NCI-H748 treated with DMSO at 0.1 percent for 48 hours (cell line): ENCODE measurements around the gene SPTSSB.

Experiments used
- DNase-seq: peaks from one replicate; lab custom pipeline; 2025; lab: John Stamatoyannopoulos, UW

The SPTSSB gene, protein sequence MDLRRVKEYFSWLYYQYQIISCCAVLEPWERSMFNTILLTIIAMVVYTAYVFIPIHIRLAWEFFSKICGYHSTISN

DNA sequence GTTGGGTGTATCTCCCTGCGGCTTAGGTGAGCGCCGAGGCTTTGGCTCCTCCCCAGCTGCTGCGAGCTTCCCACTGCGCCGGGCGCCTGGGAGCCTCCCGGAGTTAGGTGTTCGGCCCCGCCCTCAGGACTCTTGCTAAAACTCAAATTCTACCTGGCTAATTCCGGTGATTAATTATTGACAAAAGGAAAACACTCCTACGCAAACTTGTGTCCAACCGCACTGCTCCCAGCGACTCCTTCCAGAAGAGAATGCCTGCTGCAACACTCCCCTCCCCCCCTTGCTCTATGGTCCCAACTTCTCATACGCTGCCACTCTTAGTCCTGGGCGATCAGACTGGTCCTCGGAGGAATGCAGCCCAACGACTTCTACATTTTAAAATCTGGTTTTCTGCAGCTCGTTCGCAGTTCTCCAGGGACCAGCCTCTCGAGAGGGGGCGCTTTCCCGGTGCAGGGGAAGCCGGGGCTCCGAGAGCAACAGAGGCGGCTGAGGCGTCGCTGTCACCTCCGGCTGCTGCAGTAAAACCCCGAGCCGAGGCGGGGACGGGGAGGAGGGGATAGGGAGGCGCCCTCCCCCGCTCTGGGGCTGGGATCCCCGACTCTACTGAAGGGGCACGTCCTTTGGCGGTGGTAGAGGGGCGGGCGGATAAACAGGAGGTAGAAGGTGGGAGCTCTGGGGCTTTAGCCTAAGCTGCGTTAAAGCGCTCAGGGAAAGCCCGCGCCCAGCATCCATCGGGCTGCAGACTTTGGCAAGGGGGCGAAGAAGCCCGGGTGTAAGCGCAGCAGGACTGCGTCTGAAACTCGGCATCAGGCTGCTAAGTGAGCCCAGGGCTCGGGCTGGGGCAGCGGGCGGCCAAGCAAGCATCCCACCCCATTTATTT is at the start of gene SPTSSB:
Gene SPTSSB, minus strand, starts transcription at position 77 of the 880 bp plus-strand sequence. CDS start 25,194 bp downstream, outside the sequence.
- peak; percentile 73 for DNase-seq

DNA sequence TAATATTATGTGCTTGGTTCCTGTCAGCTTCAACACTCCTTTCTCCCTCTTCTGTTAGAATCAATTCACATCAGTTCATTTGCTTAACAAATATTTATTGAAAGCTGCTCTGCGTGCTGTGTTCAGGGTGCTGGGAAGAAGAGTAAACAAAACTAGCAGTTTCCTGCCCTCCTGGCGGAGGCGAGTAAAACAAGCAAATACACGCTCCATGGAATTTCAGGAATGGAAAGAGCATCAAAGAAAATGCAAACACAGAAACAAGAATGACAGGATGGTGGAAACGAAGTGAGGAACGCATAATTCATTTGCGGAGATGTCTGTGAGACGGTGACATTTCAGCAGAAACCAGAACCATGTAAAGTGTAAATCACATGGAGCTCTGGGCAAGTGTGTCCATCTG is 49.4 kb upstream of the SPTSSB start:
- DNase-seq: peak; percentile 76

DNA sequence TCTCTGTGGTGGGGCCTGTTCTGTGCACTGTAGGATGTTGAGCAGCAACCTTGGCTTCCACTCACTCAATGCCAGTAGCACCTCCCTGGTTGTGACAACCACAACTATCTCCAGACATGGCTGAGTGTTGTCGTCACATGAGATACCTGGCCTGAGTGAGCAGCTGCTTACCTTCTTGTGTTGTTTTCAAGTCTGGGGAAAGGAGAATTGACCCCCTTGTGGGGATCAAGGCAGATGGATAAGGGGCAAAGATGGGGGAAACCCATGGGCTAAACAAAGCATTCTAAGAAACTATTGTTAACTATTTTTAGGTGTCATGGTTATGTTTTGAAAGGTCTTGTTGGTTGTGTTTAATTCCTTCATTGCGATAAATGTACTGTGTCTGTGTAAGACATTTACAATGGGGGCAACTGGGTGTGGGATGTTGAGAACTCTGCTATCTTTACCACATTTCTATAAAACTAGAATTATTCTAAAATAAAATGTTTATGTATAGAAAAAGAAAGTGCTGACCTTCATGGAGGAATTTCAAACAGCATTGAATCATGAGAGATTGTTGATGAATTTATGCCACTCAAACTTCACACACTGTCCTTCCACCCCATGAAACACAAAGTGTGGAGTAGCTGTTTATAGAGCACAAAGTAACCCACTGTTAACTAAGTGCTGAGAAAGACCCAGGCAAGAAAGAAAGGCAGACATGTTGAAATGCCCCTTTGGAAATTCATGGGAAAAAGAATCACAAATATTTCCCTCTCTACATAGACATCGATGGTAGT is 48.4 kb upstream of the SPTSSB start:
- DNase-seq: no peak

DNA sequence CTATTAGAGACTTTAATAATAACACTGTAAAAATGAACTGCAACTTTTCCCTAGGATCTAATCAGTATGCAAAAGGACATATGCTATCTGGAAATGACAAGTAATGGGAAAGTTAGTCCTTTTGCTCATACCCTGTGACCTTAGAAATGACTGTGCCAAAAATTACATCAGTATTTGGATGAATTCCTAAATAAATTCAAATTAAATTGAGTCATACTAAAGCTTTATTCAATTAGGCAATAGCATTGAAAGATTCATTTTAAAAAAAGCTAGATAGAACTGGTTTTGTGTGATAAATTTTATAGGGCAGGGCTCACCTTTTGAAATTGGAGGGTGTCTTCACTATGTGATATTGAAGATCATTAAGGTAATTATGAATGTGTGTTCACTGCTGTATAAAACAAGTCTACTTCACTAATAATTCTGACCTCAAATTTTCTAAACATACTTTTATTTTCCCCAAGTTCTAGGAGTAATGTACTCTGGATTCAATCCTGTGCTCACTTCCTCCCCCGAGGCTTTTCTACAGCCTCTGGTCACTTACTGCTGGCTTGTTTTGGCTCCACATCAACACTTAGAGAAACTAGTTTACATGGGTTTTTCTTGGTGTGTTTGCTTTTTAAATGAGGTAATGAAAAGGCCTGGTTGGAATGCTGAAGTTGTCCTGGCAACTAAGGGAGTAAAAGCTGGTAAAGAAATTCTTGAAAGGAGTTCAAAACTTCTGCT is 44.4 kb upstream of the SPTSSB start:
- DNase-seq: no peak

DNA sequence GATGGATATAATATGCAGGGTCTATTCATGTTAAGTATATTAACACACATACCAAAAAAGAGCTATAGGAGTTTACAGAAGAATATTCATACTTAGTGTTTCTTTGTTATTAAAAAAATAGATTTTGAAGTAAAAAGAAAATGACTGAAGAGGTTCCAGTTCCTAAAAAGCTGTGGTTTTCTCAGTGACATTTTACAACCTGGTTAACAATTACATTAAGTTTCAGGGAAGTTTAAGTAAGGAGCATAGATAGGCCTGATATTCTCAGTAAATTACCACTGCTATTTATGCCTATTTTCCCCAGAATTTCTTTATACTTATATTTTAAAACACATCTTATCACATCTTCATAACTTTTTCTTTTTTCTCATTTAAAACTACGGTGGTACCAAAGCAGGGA is 43.6 kb upstream of the SPTSSB start:
- DNase-seq: no peak

DNA sequence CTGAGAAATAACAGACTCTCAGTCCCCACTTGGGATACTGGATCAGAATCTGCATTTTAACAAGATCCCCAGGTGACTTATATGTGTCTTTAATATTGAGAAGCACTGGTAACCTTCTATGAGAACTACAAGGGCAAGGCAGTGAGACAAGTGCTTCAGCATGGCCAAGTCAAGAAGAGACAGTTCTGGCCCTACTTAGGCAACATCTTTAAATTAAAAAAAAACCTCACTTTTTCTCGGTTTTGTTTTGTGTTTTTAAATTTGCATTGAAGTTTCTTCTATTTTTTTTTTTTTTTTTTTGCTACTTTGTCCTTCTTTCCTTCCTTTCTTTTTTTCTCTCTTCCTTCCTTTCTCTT is 42.5 kb upstream of the SPTSSB start:
- no peak for DNase-seq

DNA sequence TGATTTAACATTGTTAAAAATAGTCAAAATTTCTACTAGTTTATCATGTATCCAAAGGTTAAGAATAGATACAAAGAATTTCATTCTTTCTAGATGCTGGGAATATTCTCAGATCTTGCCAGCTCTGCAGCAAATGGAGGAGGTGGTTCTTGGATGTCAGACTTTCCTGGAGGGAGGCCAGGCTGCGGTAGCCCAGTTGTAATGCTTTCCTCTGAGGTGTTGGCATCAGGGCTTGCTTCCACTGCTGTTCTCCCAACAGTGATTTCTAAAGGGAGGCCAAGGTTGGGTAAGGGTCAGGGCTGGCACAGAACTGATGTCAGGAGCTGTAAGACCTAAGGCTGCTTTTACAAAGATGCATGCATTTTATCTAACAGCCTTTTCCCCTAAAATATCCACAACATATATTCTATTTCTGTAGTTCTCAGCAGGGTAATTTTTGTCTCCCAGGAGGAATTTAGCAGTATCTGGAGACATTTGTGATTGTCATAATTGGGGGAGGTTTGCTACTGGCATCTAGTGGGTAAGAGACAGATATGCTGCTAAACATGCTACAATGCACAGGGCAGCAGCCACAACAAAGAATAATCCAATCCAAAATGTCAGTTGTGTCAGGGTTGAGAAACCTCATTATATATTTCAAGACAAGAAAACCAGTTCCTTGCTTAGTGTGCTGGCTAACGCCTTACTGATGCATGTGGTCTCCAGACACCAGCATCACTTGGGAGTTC is 42.0 kb upstream of the SPTSSB start:
- DNase-seq: no peak

DNA sequence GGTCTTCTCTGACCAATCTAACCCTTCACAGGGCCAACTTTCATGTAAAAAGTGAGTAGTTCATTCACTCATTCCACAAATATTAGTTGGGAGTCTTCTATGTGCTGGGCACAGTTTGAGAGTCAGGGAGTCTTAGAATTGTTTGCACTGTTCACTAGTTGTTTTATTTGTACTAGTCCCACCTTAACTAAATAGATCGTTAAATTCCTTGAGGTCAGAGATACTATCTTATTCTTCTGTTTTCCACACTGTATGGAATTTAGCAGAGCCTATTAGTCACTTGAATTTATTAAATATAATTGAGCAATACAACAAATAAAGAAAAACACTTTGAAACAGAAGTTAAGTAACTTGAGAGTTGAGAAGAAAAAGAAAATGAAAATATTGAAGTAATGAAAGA is 40.8 kb upstream of the SPTSSB start:
- DNase-seq: no peak

DNA sequence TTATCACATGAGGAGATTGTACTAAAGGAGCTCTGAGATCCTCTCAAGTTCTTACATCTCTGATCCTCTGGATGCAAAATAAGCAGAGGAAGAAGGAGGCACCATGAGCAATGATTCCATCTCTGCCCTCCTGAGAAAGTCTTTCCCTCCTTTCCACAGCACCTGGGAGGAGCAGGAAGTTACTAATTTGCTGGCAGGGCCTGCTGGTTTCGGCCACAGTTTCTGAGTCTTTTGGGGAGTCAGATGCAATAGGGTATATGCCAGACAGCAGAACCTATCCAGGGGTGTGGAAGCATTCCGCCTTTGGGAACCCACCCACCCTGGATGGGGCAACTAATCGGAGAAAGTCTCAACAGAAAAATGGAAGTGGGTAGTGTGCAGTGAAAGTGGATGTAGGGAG is 38.5 kb upstream of the SPTSSB start:
- no peak for DNase-seq

DNA sequence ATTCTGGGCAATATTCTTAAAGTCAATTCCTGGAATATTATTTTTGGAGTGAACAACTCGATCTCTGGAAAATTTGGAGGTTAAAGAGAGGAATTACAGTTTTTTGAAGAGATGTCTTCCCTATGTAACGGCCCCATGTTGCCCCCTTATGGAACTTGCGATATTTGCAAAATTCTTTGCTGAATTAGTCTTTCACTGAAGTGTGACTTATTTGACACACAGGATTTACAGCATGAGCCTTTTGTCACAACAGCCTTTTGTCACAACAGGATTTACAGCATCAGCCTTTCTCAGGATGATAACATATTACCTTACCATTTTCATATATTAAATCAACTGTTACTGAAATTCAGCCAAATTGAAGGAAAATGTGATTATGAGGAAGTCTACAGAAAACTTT is 37.8 kb upstream of the SPTSSB start:
- DNase-seq: peak; percentile 35

DNA sequence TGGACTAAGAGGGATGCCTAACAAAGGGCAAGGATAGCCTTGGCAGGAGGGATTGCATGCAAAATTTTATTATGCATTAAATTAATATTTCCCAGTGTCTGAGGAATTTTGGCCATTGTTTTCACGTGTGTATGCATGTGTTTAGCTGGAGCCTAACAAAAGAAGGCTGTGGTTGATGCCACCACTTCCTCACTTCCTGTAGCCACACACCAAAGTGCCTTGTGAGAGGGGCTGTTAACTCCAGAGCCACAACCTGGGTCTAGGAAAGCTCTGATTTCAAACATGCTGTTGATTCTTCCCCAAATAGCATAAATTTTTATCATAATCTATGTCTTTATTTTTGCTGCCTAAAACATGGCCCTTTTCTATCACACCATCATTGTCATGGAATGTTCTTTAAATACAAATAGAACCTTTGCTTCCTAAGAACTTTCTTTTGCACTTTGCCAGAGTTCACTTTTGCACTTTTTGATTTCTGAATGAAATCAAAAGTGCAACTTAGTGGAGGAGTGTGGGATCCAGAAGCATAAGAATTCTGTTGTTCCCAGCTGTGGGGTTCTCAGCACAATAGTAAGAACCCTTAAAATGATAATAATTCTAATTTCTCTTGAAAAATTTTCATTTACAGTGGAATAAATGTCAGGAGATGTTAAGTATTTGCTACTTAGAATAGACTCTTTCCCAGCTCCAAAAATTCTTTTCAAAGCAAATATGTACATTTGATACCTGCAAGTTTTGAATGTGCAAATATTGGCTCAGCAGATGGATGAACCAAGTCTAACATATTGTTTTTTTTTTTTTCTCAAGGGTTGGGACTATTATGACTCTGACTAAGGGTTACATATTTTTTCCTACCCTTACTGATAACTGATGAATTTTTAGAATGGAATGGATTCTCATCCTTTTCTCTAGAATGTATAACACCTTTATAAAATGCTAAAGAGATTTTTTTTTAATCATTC is 35.6 kb upstream of the SPTSSB start:
- no peak for DNase-seq

DNA sequence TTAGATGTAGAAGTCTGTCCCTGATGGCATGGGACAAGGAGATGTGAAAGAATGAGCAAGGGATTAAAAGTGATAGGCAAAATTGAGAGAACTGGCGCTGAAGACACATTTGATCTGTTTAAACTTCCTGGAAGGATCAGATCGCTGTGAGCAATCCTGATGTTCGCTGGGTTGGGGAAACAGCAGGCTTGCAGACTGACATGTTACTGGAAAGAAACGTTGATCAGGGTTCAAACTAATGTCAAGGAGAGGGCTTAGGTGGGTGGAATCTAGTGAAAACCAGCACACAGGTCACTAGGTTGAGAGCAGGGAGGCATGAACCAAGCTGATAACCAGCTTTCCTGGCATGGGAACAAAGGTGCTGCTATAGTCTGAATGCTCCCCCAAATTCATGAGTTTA is 34.5 kb upstream of the SPTSSB start:
- no peak for DNase-seq

DNA sequence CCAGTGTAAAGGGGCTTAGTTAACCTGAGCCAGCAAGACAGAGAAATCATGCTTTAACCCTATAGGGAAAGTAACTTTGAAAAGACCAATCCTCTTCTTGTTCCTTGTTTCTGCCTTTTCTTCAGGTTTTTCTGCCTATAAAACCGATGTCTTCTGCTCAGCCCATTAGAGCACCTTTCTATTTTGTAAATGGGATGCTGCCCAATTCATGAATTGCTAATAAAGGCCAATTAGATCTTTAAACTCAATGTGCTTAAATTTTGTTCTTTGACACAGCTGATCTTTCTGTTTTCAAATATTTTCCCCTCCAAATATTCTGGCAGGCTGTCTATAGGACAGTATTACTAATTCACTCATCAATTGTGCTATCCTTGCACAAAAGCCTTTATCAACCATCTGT is 33.8 kb upstream of the SPTSSB start:
- no peak for DNase-seq

DNA sequence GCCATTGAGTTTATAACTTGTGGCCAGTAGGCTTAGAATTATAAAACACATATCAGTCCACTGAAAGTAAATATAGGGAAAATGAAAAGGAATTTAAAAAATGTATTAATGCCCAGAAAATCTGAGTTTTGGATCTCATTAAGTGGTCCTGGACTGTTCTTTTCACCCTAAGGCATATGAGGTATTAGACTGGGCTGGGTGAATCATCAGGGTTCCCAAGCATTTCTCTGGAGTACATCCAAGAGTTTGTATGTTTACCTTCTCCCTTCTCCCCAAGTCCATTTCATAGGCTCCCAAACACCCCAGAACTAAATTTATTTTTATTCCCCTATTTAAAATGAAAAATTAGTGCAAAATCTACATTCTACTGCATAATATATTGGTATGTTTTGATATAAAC is 31.9 kb upstream of the SPTSSB start:
- DNase-seq: no peak

DNA sequence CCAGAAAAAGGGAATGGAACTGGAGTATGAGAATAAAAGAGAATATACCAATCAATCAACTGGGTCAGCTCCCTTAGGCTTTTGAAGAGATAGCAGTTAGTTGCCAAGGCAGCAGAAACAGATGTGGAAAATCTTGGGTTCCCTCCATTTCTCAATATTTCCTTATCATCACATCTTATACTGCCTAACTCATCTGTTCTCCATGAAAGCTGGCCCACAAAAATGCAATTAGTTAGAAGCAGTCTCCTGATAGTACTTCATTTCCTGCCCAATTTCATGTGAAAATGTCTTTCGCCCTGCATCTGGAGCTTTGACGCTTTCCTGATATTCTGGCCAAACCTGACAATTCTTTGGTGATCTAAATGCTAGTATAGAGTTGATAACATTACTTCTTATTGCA is 30.1 kb upstream of the SPTSSB start:
- no peak for DNase-seq

DNA sequence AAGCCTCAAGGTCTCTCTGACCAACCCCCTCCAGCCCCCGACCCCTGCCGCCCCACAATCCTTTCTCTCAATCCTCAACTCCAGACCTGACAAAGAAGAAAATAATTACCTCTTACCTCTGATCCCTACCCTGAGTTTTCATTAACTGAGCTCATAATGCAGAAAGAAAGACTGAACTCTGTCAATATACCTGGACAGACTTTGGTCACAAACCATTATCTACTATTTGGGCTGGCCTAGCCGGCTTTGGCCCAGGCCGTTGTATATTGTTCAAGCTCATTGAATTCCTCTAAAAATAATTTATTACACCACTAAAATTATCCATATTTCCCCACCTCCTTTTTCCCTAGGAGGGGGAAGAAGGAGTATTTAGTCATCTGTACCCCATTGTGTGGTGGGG is 29.3 kb upstream of the SPTSSB start:
- no peak for DNase-seq

DNA sequence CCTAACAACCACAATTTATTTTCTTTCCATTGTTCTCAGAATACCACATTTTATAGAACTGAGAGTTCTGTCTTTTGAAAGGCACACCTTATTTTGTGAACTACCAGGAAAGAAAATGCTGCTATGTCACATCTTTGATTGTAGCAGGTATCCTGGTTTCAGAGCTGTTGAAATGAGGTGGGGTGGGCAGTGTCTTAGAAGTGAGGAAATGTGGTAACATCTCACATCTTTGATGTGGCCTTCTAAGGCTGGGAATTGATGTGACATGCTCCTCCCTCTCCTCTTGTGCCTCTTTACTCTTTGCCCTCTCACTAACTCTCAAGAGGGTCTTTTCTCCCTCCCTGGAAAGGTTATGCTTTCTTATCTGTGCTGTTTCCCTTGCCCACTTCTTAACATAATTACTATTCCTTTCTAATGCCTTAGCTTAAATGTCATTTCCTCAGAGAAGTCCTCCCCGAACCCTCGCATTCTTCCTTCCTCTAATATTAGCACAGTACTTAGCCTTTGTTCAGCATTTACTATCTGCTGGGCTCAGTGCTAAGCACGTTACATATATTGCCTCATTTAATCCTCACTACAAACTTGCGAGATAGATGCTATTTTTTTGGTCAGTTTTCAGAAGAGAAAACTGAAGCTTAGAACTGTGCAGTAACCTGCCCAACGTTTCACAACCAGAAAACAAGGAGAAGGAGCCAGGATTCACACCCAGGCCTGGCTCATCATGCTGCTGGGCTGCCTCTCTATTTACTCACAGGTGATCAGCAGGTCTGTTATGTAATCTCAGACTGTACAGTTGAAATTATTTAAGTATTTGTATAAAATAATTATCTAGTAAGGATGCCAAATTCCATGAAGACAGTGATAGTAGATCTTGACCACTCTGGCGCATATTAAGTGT is 24.0 kb upstream of the SPTSSB start:
- DNase-seq: no peak

DNA sequence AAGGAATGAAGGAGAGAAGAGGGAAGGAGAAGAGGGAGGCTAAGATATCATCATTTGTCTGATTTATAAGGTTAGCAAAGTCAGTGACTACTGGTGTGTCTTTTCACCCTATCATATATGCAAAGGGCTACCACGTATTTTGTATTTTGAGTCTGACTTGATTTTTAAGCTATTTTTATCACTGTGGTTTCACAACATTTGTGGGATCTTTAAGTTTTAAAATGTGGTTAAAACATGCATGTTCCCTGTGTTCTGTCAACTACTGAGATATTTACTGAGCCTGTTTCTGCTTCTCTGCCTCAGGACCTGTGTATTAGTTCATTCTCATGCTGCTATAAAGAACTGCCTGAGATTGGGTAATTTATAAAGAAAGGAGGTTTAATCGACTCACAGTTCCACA is 22.5 kb upstream of the SPTSSB start:
- DNase-seq: no peak

DNA sequence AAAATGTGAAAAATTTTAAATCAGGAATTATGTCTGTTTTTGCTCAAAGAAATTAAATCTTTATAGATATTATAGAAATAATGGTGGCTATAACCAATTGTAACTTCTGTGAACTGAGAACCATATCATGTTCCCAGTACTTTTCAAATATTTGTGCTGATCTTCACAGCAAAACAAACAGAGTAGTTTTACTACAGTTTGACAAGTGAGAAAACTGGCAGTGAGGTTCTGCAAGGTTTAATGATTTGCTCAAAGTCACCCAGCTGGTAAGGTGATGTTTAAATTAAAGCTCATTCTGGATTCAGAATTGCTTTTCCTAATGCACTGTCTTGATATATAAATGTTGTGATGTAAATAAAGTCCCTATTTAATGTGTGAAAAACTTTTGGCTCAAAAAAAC is 22.0 kb upstream of the SPTSSB start:
- no peak for DNase-seq

DNA sequence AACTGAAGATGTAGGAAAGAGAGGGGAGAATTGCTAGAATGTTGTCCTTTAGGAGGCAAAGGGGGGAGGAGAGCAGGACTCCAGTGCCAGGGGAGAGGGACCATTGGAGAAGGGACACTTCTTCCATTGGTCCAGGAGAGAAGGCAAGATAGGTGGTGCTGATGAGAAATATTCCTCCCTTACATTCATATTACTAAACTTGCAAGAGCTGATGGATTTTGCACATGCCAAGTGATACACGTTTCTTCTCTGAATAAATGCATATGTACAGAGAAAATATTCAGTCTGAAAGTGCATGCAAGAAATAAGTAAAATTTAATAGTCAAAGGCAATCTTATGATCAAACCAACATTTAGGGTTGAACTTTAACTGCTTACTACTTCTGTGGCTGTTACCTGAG is 21.5 kb upstream of the SPTSSB start:
- no peak for DNase-seq
